ENCODE data around the gene DYNLT1.

Gene DYNLT1

DNA sequence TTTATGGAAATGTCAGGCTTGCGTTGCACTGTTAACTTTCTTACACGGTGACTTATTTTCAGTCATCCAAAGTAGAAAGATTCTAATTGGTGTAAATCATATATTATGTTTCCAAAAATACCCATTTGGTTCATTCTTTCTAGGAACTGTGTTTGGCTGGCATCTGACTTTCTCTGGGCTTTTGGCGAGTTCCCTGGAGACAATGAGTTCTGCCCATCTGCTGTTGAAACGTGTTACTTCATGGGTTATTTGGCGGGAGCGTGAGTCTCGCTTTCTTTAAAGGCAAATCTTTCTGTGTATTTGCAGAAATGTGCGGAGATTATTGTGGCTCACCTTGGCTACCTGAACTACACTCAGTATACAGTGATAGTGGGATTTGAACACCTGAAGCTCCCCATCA lies 55.2 kb downstream of the DYNLT1 start:
- ChIA-PET CTCF (no interaction called here), POLR2A (no interaction called here)
- TF ChIP-seq BHLHE40 (IDR thresholded peaks at IDR 0.05; ENCODE audit: borderline replicate concordance) (no peak), HDGF (IDR thresholded peaks at IDR 0.05; ENCODE audit: borderline replicate concordance) (no peak), ZNF384 (IDR thresholded peaks at IDR 0.05) (no peak), FOXK2 (IDR thresholded peaks at IDR 0.05) (no peak), TARDBP (IDR thresholded peaks at IDR 0.05) (no peak), FOXM1 (IDR thresholded peaks at IDR 0.05; ENCODE audit: borderline replicate concordance) (no peak), CTBP1 (IDR thresholded peaks at IDR 0.05; ENCODE audit: borderline replicate concordance) (no peak), L3MBTL2 (conservative IDR thresholded peaks at IDR 0.05) (no peak), NFRKB (IDR thresholded peaks at IDR 0.05) (no peak), ELF4 (IDR thresholded peaks at IDR 0.05) (no peak), ARNT (IDR thresholded peaks at IDR 0.05) (no peak), LEF1 (IDR thresholded peaks at IDR 0.05; ENCODE audit: borderline replicate concordance) (no peak), SUZ12 (IDR thresholded peaks at IDR 0.05) (no peak), FOXA1 (IDR thresholded peaks at IDR 0.05) (no peak), SP1 (IDR thresholded peaks at IDR 0.05) (no peak)
- TF ChIP-seq, protein P1, sequence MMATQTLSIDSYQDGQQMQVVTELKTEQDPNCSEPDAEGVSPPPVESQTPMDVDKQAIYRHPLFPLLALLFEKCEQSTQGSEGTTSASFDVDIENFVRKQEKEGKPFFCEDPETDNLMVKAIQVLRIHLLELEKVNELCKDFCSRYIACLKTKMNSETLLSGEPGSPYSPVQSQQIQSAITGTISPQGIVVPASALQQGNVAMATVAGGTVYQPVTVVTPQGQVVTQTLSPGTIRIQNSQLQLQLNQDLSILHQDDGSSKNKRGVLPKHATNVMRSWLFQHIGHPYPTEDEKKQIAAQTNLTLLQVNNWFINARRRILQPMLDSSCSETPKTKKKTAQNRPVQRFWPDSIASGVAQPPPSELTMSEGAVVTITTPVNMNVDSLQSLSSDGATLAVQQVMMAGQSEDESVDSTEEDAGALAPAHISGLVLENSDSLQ (IDR thresholded peaks at IDR 0.05), result no peak
- no peak for DNase-seq (ENCODE audit: extremely low spot score)

DNA sequence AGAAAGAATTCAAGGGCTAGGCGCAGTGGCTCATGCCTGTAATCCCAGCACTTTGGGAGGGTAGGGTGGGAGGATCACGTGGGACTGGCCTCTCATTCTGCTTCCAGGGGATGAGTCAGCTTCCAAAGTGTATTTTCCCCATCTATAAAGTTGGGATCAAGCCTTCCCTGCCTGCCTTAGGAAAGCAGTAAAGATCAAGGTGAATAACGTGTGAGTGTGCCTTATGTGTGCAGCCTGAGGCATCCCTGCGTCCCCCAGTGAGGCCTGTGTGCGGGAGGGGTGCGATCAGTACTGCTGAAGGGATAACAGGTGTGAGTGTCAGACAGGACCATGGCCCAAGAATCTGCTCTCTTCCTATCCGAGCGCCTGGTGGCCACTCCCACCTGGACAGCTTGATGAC lies 57.9 kb downstream of the DYNLT1 start:
- DNase-seq (ENCODE audit: extremely low spot score), result no peak
- CTCF ChIA-PET, result no interaction called here
- no peak for TF ChIP-seq SP1 (IDR thresholded peaks at IDR 0.05)
- TF ChIP-seq NFRKB (IDR thresholded peaks at IDR 0.05), result no peak
- TF ChIP-seq ARNT (IDR thresholded peaks at IDR 0.05), result no peak
- no peak for TF ChIP-seq BHLHE40 (IDR thresholded peaks at IDR 0.05; ENCODE audit: borderline replicate concordance)
- TF ChIP-seq ELF4 (IDR thresholded peaks at IDR 0.05), result no peak
- TF ChIP-seq, protein P1 (IDR thresholded peaks at IDR 0.05), result no peak
- TF ChIP-seq L3MBTL2 (conservative IDR thresholded peaks at IDR 0.05), result no peak
- TF ChIP-seq LEF1 (IDR thresholded peaks at IDR 0.05; ENCODE audit: borderline replicate concordance), result no peak
- TF ChIP-seq TARDBP (IDR thresholded peaks at IDR 0.05), result no peak
- no peak for TF ChIP-seq SUZ12 (IDR thresholded peaks at IDR 0.05)
- TF ChIP-seq FOXK2 (IDR thresholded peaks at IDR 0.05), result no peak
- no peak for TF ChIP-seq CTBP1 (IDR thresholded peaks at IDR 0.05; ENCODE audit: borderline replicate concordance)
- no peak for TF ChIP-seq HDGF (IDR thresholded peaks at IDR 0.05; ENCODE audit: borderline replicate concordance)
- POLR2A ChIA-PET, result no interaction called here

Data from HEK293T (cell line).